MM.1S (cell line): ENCODE measurements around the gene BICC1.
"Not testable (repeated sequence)": the region's sequence is repeated elsewhere in the genome, so short reads cannot be mapped to it uniquely, and the experiment has no call there.

ENCODE experiments used
- DNase-seq: peaks from one replicate; pipeline ENCODE4 v3.0.0-alpha.2; 2015
- H2AFZ ChIP-seq: fragments of 300-600 bp; sonication (generic); 2 replicates; pipeline ENCODE4 v1.6.0; 2016; ENCODE audit warnings: antibody characterized with exemption, low read length
- H3F3A ChIP-seq: fragments of 300-600 bp; sonication (generic); 2 replicates; pipeline ENCODE4 v1.6.1; 2016; ENCODE audit warnings: mild to moderate bottlenecking, antibody characterized with exemption, low read length, moderate library complexity, mixed read lengths; ENCODE audit not compliant: insufficient read depth
- H3K27ac ChIP-seq: fragments of 300-600 bp; sonication (generic); 2 replicates; pipeline ENCODE4 v1.5.1; 2016; ENCODE audit warnings: mild to moderate bottlenecking, low read length
- H3K27me3 ChIP-seq: fragments of 300-600 bp; sonication (generic); replicated peaks from 2 replicates; pipeline ENCODE4 v1.6.0; 2016; ENCODE audit warnings: low read length; ENCODE audit not compliant: insufficient read depth
- H3K36me3 ChIP-seq: fragments of 300-600 bp; sonication (generic); replicated peaks from 2 replicates; pipeline ENCODE4 v1.6.1; 2016; ENCODE audit warnings: mild to moderate bottlenecking, low read length, mixed read lengths; ENCODE audit not compliant: insufficient read depth
- H3K4me1 ChIP-seq: fragments of 300-600 bp; sonication (generic); 2 replicates; pipeline ENCODE4 v1.6.1; 2016; ENCODE audit warnings: low read length, mixed read lengths
- H3K4me2 ChIP-seq: fragments of 300-600 bp; sonication (generic); 2 replicates; pipeline ENCODE4 v1.6.0; 2016; ENCODE audit warnings: low read depth, low read length
- H3K4me3 ChIP-seq: fragments of 300-600 bp; sonication (generic); 2 replicates; pipeline ENCODE4 v1.5.1; 2016; ENCODE audit warnings: low read length, mixed read lengths
- H3K79me2 ChIP-seq: fragments of 300-600 bp; sonication (generic); 2 replicates; pipeline ENCODE4 v1.6.1; 2016; ENCODE audit warnings: mixed run types, low read length, mixed read lengths
- H3K9ac ChIP-seq: fragments of 300-600 bp; sonication (generic); 2 replicates; pipeline ENCODE4 v1.6.1; 2016; ENCODE audit warnings: low read length, mixed read lengths
- H3K9me2 ChIP-seq: fragments of 300-600 bp; sonication (generic); replicated peaks from 2 replicates; pipeline ENCODE4 v1.6.1; 2016; ENCODE audit warnings: mild to moderate bottlenecking, low read length, mixed read lengths; ENCODE audit not compliant: insufficient read depth
- H3K9me3 ChIP-seq: fragments of 300-600 bp; sonication (generic); replicated peaks from 2 replicates; pipeline ENCODE4 v1.6.1; 2016; ENCODE audit warnings: mild to moderate bottlenecking, low read length, mixed read lengths; ENCODE audit not compliant: insufficient read depth
- H4K20me1 ChIP-seq: fragments of 300-600 bp; sonication (generic); 2 replicates; pipeline ENCODE4 v1.6.1; 2016; ENCODE audit warnings: mild to moderate bottlenecking, low read length, moderate library complexity, mixed read lengths; ENCODE audit not compliant: insufficient read depth
- CTCF ChIP-seq: fragments of 300-600 bp; sonication (generic); IDR thresholded peaks from 2 replicates; pipeline ENCODE4 v1.5.1; 2016; ENCODE audit warnings: antibody characterized with exemption, low read length, mixed read lengths
- EZH2 ChIP-seq: fragments of 300-600 bp; sonication (generic); optimal IDR thresholded peaks from 2 replicates; pipeline ENCODE3; 2017; ENCODE audit warnings: low read depth, mild to moderate bottlenecking, antibody characterized with exemption, low read length, mixed read lengths
- EZH2phosphoT487 ChIP-seq: fragments of 300-600 bp; sonication (generic); IDR thresholded peaks from 2 replicates; pipeline ENCODE4 v1.6.1; 2018; ENCODE audit warnings: antibody characterized with exemption, low read length

Gene BICC1

GRCh38 chr10:58857251-58857805 lies 344.7 kb downstream of the BICC1 start:
- Histone ChIP-seq H3K27me3 (no peaks in the 10 kb centered on the region), H3K27ac (no peak overlapping the region), H2AFZ (no peak overlapping the region), H3K9me2 (no peaks in the 10 kb centered on the region), H3K79me2 (no peaks in the 10 kb centered on the region), H3F3A (no peaks in the 10 kb centered on the region), H3K4me2 (no peak overlapping the region), H3K9me3 (no peaks in the 10 kb centered on the region), H3K4me3 (no peak overlapping the region), H4K20me1 (no peaks in the 10 kb centered on the region), H3K9ac (no peak overlapping the region), H3K36me3 (no peaks in the 10 kb centered on the region), H3K4me1 (no peaks in the 10 kb centered on the region)
- TF ChIP-seq EZH2 (no peak), CTCF (no peak), EZH2phosphoT487 (no peak)
- no peak for DNase-seq

GRCh38 chr10:58858123-58858522 lies 345.5 kb downstream of the BICC1 start:
- not testable (repeated sequence) for H3K79me2 ChIP-seq, H3K4me3 ChIP-seq, H3K27me3 ChIP-seq, H3K4me1 ChIP-seq, DNase-seq, H4K20me1 ChIP-seq, H2AFZ ChIP-seq, H3K9me2 ChIP-seq, H3K9me3 ChIP-seq, H3F3A ChIP-seq, H3K4me2 ChIP-seq, H3K36me3 ChIP-seq, H3K27ac ChIP-seq, H3K9ac ChIP-seq

GRCh38 chr10:58859526-58859925 lies 346.9 kb downstream of the BICC1 start:
- Histone ChIP-seq H3K4me1 (no peaks in the 10 kb centered on the region), H2AFZ (no peak overlapping the region), H3K9ac (no peak overlapping the region), H3K27me3 (no peaks in the 10 kb centered on the region), H3K27ac (no peak overlapping the region), H3K36me3 (no peaks in the 10 kb centered on the region), H3F3A (no peaks in the 10 kb centered on the region), H3K4me2 (no peak overlapping the region), H4K20me1 (no peaks in the 10 kb centered on the region), H3K79me2 (no peaks in the 10 kb centered on the region), H3K4me3 (no peak overlapping the region), H3K9me3 (no peaks in the 10 kb centered on the region), H3K9me2 (no peaks in the 10 kb centered on the region)
- DNase-seq = no peak
- TF ChIP-seq CTCF (no peak), EZH2 (no peak), EZH2phosphoT487 (no peak)

GRCh38 chr10:58867683-58868082 lies 355.0 kb downstream of the BICC1 start:
- Histone ChIP-seq H3K4me2 (no peak overlapping the region), H3F3A (no peaks in the 10 kb centered on the region), H3K9me2 (no peaks in the 10 kb centered on the region), H4K20me1 (no peaks in the 10 kb centered on the region), H3K27ac (no peak overlapping the region), H3K9ac (no peak overlapping the region), H3K4me1 (no peaks in the 10 kb centered on the region), H2AFZ (no peak overlapping the region), H3K79me2 (no peaks in the 10 kb centered on the region), H3K36me3 (no peaks in the 10 kb centered on the region), H3K9me3 (no peaks in the 10 kb centered on the region), H3K4me3 (no peak overlapping the region), H3K27me3 (no peaks in the 10 kb centered on the region)
- no peak for DNase-seq
- TF ChIP-seq EZH2 (no peak), EZH2phosphoT487 (no peak), CTCF (no peak)
